K562 (cell line): Measurements from ENCODE around the gene SLC25A21.

Experiments
- CTCF ChIP-seq, 3 experiments: IDR thresholded peaks in 2 of 3; conservative IDR thresholded peaks in 1 of 3; 2 replicates each; pipeline ENCODE4 v1.5.1; 2011 to 2012; ENCODE audit warnings: low read length in 3 of 3, mild to moderate bottlenecking in 3 of 3, control low read depth in 2 of 3, improper control_type of control experiment in 1 of 3, inconsistent platforms in 1 of 3, low read depth in 1 of 3, mixed read lengths in 1 of 3, moderate library complexity in 1 of 3; ENCODE audit not compliant: insufficient read depth in 2 of 3
- ZNF609 ChIP-seq: sonication (generic); formaldehyde crosslinking; IDR thresholded peaks from 2 replicates; pipeline ENCODE4 v1.8.1; 2023; ENCODE audit warnings: missing genetic modification reagents, mild to moderate bottlenecking, borderline replicate concordance

GRCh38 chr14:36829547-36829946 lies 342.9 kb downstream of the SLC25A21 start:
- TF ChIP-seq ZNF609 (CRISPR knock-in tag) (no peak), CTCF (IDR thresholded peaks at IDR 0.05 in 2 of 3, conservative IDR thresholded peaks at IDR 0.05 in 1 of 3; ENCODE audit: insufficient read depth in 2 of 3, low read depth in 1 of 3, low read length in 3 of 3) (no peak)
